Suprapubic skin (tissue), 4 donors: Measurements from ENCODE around the gene ARFGAP3.

Experiments
- CTCF ChIP-seq, 2 donors: fragments of 200-600 bp in 1 of 2; fragments of 450-650 bp in 1 of 2; sonication (generic) in 1 of 2; IDR thresholded peaks; one replicate each; pipeline ENCODE4 v1.5.1; 2016 to 2019; ENCODE audit warnings: antibody characterized with exemption in 2 of 2, mild to moderate bottlenecking in 1 of 2, moderate library complexity in 1 of 2
- EP300 ChIP-seq: sonication (generic); formaldehyde crosslinking; IDR thresholded peaks from one replicate; pipeline ENCODE4 v1.6.1; 2017; ENCODE audit warnings: antibody characterized with exemption
- POLR2A ChIP-seq, 2 donors: fragments of 450-650 bp; IDR thresholded peaks; one replicate each; pipeline ENCODE4 v1.6.1; 2017; ENCODE audit warnings: antibody characterized with exemption in 2 of 2, mild to moderate bottlenecking in 2 of 2, moderate library complexity in 2 of 2
- POLR2AphosphoS5 ChIP-seq, 3 donors: sonication (generic); formaldehyde crosslinking; IDR thresholded peaks; one replicate each; pipeline ENCODE4 v1.6.1; 2017; ENCODE audit warnings: antibody characterized with exemption in 3 of 3

- TF ChIP-seq EP300 (no peak), POLR2AphosphoS5 (IDR thresholded peaks at IDR 0.05) (no peak), CTCF (IDR thresholded peaks at IDR 0.05) (no peak), POLR2A (IDR thresholded peaks at IDR 0.05) (no peak)
Observed at GRCh38 chr22:42874010-42874409, 16.9 kb upstream of the ARFGAP3 start.
